C1 segment of cervical spinal cord (tissue), 14 donors: Measurements from ENCODE around the gene GNG8.

Source experiments
- DNase-seq, 14 donors: peaks; one replicate each; lab custom pipeline; 2025; lab: John Stamatoyannopoulos, UW

GNG8 gene

DNA sequence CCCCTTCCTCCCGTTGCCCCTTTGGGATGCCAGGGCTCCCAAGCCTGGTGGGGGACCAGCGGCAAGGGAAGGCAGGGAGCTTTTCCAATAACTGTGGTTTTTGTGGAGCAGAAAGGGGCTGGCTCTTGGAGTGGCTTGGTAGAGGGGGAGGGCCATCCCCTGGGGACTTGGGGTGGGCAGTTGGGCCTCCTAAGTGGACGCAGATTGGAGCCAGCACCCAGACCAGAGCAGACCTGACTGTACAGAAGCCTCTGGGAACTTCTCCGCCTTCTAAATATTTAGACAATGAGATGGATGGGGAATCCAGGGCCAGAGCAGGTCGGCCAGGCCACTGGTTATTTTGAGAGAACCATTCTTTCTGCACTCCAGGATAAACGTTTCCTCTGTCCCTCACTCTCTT lies 15.3 kb downstream of the GNG8 start:
- no peak for DNase-seq

DNA sequence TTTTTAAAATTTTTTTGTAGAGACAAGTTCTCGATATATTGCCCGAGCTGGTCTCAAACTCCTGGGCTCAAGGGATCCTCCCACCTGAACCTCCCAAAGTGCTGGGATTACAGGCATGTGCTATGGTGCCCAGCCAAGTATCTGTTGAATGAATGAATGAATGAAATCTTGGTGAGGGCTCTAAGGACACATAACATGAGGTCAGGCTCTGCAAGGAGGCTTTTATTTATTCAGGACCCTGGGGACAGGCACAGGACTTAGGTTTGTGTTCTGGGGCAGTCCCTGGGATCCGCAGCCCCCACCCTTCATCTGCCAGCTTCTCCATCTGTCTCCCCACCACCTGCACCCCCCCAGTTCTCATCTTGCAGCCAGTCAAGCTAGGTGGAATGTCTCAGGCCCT lies 15.7 kb downstream of the GNG8 start:
- DNase-seq: no peak

DNA sequence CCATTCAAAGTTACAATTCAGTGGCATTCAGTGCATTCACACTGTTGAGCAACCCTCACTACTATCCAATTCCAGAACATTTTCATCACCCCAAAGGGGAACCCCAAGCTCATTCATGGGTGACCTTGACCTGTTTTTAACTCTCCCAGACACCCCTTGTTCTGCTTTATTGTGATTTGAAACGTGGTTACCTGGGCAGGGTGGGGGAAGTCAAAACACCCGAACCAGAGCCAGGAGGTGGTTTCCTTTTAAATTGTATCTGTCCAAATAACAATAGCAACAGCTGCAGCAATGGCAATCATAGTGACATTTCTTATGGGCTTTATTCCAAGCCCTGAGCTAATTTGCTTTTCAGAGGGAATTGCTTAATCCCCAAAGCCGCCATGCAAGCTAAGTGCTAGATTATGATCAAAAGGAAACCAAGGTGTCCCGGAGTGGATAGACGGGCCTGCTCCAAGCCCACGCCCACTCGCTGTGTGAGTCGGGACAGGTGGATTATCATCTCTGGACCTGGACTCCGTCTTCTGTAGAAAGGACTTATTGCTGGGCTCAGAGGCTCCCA lies 17.3 kb downstream of the GNG8 start:
- no peak for DNase-seq

DNA sequence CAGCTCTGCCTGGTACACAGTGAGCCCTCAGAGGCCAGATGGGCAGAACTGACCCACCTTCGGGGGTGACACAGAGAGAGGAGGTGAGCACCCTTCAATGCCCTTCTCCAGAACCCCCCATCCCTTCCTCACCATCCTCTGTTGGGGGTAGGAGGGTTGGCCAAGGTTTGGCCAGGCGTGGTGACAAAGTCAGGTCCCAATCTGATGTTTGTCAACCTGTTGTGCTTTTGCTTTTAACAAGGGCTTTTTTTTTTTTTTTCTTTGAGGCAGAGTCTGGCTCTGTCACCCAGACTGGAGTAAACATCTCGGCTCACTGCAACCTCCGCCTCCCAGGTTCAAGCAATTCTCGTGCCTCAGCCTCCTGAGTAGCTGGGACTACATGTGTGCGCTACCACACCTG lies 18.4 kb downstream of the GNG8 start:
- DNase-seq: no peak

DNA sequence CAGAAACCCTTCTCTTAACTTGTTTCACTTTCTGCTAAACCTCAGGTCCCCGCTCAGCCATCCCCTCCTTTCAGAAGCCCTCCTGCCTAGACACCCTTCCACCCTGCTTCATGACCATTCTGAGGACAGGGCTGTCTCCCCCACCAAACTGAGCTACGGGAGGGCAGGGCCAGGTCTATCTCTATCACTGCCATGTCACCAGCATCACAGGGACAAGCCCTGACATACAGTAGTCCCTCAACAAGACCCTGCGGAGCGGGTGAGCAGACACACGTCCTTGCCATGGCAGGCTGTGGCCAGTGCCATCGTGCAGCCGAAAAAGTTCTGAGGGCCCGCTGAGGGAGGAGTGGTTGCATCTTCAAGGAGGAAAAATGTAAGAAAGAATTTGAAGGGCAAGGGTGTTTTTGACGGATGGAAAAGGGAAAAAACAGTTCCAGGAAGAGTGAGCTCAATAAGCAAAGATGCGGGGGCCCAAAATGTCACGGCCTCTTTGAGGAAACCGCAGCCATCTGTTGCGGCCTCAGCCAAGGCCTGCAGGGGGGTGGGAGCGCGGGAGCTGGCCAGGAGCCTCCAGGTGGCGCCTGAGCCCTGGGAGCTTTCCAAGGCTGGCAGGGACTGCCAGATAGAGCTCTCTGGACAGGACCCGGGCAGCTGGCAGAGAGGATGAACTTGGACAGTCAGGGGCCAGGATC lies 19.2 kb downstream of the GNG8 start:
- DNase-seq: peak in 3 of 14 donors; percentile 11 to 57 (median 41)

DNA sequence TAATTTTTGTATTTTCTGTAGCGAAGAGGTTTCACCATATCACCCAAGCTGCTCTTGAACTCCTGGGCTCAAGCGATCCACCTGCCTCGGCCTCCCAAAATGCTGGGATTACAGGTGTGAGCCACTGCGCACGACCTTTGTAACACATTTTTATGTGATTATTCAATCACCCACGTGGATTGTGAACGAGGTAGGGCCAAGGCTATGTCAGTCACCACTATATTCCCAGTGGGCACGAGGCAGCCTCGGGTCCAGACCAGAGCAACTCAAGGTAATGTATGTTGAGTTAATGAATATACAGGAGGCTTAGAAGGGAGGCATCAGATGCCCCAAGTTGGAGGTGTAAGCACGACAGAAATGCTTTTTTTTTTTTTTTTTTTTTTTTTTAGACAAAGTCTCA lies 20.0 kb downstream of the GNG8 start:
- no peak for DNase-seq

DNA sequence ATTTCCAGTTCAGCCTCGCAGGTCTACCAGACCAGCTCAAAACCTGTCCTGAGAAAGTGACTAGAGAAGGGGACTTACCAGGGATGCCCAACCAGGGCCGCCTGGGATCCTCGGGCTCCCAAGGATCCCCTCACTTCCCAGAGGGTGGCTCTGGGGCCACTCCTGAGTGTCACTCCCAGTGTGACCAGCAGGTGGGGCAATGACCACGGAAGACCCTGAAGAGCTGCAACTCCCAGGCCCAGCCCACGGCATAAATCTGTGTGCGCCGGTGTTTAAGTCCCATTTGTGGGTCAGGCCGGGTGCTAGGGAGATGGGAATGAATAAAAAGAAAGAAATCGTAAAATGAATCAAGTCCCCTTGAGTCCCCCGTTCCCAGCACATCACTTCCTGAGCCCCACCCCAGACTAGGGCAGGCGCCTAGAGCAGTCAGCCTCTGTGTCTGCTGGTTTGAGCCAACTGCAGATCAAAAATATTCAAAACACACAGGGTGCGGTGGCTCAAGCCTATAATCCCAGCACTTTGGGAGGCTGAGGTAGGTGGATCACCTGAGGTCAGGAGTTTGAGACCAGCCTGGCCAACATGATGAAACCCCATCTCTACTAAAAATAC lies 21.8 kb downstream of the GNG8 start:
- peak in 12 of 14 donors; percentile 32 to 85 (median 67) for DNase-seq

DNA sequence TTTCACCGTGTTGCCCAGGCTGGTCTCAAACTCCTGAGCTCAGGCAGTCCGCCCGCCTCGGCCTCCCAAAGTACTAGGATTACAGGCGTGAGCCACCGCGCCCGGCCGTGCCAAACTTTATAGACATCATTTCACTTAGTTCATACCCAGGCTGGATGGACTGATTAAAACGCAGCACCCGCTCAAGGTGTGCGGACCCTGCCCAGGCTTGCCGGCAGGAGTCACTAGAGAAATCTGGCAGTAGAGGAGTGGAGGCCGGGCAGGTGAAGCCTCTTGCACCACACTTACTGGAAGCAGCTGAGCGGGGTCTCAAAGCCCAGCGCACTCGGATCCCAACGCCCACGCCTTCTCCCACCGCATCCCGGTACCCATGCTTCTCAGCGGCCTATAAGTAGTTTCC lies 22.5 kb downstream of the GNG8 start:
- no peak for DNase-seq

DNA sequence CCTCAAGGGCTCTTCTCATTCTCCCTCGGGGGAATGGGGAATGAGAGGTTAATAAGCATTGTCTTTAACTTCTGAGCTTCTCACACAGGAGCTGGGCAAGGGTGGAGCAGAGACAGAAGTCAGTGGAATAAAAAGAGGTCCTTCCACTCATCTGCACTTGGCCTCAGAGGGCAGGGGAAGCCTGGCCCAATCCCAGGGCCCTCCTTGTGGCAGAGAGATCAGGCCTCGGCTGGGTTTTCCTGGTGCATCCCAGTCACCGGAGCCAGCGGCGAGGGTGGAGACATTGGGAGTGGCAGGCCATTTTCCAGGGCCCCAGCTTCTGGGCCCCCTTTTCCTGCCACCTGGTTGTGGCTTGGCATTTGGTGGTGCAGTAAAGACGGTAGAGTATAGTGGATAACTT lies 24.2 kb downstream of the GNG8 start:
- DNase-seq: no peak

DNA sequence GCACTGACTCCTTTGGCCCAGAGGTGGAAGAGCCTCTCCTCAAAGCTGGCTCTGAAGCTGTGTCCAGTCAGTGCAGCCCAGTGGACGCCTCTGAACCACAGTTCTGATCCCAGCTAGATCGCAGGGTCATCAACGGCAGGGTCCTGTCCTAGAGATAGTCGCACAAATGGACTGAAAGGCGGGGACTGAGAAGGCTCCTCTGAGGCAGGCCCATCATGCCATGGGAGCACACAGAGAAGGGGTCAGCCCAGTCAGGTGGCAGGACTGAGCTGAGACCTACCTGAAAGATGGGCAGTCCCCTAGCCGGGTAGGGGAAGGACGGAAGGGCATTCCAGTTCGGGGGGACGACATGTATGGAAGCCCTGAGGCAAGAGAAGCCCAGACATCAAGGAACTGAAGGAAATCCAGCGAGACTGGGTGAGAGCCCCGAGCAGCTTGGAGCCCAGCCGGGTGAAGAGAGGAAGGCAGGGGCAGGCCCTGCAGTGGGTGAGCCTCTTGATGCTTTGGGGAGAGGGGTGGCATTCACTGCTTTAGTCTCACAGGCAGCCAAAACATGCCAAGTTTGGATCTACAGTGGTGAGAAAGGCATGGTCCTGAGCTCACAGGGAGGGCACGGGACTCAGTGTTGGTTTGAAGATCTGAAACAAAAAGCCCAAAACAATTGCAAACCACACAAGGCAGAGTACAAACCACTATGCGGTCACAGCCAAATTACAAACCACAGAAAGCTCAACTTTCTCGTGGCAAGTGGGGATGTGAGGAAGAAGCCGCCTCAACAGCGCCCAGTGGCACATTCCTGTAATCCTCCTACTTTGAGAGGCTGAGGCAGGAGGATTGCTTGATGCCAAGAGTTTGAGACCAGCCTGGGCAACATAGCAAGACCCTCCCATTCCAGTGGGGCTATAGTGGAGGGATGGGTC lies 24.9 kb downstream of the GNG8 start:
- DNase-seq: no peak

DNA sequence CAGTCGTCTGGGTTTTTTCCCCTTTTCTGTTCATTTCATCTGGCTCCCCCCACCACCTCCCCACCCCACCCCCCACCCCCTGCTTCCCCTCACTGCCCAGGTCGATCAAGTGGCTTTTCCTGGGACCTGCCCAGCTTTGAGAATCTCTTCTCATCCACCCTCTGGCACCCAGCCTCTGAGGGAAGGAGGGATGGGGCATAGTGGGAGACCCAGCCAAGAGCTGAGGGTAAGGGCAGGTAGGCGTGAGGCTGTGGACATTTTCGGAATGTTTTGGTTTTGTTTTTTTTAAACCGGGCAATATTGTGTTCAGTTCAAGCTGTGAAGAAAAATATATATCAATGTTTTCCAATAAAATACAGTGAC lies 25.6 kb downstream of the GNG8 start:
- no peak for DNase-seq

DNA sequence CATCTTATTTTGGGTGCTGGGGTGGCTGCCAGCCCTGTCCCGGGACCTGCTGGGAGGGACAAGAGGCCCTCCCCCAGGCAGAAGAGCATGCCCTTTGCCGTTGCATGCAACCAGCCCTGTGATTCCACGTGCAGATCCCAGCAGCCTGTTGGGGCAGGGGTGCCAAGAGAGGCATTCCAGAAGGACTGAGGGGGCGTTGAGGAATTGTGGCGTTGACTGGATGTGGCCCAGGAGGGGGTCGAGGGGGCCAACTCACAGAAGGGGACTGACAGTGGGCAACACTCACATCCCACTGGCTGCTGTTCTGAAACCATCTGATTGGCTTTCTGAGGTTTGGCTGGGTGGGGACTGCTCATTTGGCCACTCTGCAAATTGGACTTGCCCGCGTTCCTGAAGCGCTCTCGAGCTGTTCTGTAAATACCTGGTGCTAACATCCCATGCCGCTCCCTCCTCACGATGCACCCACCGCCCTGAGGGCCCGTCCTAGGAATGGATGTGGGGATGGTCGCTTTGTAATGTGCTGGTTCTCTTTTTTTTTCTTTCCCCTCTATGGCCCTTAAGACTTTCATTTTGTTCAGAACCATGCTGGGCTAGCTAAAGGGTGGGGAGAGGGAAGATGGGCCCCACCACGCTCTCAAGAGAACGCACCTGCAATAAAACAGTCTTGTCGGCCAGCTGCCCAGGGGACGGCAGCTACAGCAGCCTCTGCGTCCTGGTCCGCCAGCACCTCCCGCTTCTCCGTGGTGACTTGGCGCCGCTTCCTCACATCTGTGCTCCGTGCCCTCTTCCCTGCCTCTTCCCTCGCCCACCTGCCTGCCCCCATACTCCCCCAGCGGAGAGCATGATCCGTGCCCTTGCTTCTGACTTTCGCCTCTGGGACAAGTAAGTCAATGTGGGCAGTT lies 26.2 kb downstream of the GNG8 start:
- DNase-seq: no peak

DNA sequence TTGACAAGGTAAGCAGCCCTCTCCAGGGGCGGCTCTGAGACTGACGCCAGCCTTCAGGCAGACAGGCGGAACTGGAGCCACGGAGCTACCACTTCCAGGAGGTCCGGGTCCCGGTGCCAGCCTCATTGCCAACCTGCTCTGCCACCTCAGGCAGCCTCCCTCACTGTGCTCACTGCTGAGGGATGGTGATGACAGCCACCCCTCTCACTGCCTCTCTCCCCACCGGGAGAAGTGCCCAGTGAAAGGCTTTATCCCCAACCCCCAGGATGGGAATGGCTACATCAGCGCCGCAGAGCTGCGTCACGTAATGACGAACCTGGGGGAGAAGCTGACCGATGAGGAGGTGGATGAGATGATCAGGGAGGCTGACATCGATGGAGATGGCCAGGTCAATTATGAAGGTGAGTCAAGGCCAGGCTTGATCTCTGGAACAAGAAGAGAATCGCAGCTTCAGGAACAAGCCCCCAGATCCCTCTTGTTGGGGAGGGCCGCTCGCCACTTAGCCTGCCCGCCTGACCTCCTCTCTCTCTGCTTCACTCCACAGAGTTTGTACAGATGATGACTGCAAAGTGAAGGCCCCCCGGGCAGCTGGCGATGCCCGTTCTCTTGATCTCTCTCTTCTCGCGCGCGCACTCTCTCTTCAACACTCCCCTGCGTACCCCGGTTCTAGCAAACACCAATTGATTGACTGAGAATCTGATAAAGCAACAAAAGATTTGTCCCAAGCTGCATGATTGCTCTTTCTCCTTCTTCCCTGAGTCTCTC lies 27.2 kb downstream of the GNG8 start:
- DNase-seq: no peak

DNA sequence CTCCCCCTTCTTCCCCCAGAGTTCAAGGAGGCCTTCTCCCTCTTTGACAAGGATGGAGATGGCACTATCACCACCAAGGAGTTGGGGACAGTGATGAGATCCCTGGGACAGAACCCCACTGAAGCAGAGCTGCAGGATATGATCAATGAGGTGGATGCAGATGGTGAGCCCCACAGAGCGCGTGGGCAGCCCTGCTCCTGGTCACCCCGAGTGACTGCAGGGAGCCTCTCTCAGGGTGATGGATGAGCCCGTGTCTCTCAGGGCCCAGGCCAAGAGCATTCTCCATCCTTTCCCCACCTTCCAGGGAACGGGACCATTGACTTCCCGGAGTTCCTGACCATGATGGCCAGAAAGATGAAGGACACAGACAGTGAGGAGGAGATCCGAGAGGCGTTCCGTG lies 27.8 kb downstream of the GNG8 start:
- no peak for DNase-seq

DNA sequence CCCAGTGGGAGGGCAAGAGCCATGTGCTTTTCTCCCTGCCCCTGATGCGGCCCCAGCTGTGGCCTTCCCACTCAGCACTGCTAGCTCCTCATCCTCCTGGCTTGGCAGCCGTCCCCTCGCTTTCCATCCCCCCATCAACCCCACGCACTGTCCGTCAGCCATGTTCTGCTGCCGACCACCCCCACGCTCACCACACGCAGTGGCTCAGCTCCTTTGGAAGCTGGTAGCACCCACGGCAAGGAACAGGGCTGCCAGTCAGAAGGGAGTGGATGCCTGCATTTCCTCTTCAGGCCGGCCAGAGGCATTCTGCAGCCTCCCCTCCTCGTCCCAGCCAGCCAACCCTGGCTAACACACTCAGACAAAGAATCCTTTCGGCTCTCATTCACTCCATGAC lies 28.6 kb downstream of the GNG8 start:
- peak in 5 of 14 donors; percentile 16 to 49 (median 27) for DNase-seq

DNA sequence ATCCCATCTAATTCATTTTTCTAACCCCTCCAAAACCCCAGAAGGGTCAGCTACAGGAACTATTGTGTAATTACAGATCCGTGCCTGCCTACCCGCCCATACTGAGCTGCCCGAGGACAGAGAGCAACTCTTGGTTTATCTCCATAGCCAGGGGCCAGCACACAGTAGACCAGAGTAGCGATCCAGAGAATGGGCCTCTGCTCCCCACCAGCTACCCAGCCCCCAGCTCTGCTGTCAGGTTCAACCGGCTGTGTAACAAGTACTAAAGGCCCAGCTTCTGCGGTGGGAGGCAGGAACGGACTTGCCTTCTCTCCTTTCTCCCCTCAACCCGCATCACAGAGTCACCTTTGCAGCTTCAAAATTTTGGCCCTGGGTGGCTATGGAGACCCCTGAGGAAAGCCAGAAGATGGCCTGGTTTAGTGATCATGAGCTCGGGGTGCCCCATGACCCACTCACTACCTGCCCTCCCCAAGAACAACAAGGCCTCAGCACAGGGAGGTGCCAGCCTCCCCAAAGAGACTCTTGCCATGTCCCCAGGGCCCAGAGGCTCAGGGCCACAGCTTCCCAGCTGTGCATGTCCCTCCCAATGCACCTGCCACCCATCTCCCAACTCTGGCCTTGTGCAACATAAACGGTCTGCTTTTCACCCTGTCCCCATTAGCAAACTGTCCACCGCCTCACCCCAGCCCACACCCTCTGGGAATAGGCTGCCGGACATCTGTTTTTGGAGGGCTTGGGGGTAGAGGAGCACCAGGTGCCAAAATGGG lies 29.1 kb downstream of the GNG8 start:
- DNase-seq: no peak

DNA sequence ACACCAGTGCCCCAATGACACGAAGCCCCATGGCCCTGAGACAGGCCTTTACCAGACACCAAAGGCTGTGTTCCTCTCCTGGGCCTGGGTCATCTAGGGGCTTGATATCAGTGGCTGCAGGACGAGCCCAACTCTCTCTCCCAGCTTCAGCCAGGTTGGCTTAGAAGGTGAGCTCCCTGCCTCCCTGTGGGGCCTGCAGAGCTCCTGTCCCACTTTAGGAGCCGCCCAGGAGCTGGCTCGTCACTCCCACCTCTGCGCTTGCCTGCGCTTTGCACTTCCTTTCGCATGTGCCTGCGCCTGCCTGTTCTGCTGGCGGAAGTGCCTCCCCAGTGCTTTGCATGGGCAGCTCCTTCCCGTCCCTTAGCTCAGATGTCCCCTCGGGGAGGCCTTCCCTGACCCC lies 30.0 kb downstream of the GNG8 start:
- DNase-seq: no peak

DNA sequence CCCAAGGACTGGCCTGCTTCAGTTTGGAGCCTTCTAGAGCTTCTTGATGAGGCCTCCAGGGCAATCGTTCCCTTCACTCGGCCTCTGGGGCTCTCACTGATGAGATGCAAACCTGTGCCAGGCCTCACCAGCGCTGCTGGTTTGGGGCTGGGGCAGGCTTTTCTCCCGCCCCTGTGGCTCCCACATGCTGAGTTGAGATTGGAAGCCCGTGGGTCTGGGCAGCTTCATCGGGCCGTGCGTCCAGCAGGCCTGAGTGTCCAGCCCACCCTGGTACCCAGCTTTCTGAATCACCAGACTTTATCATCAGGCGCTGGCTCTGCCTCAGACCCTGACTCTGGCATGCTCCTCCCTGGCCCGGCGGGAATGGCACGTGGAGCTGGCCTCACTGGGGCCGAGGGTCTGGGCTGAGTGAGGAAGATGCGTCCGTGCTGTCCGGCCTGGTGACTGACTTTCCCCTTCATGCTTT lies 30.6 kb downstream of the GNG8 start:
- DNase-seq: peak in 2 of 14 donors; percentile 27 to 45

DNA sequence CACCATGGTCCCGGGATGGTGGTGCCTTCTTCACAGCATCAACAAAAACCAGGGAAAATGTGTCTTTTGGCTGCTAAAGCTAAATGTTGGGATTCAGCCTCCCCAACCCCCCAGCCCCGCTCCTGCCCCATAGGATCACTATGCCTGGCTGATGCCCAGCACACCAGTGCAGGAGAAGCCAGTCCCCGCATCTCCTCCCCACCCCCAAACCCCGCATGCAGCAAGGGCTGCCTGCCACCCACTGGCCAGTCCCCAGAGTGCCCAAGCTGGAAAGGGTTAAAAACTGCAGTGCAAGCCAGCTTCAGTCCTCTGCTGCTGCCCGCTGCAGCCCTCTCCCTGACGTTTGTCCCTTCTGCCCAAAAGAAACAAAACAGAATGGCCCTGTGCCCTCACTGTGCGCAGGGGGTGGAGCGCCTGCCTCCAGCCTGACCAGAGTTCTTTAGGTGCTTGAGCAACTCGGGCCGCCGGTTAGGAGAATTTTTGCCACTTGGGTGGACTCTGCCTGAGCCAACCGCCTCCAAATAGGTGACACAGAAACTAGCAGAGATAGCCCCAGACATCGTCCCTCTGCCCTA lies 31.1 kb downstream of the GNG8 start:
- peak in 8 of 14 donors; percentile 21 to 48 (median 42) for DNase-seq
